Measurements from ENCODE around the gene DAPK2. TPM values are rescaled to one million over a fixed set of nuclear protein-coding genes. Genes with fewer than 3 reads are reported as not detected.

Gene DAPK2
- total RNA-seq, 1 donor from 2014 or later, result 0.52 TPM

DNA sequence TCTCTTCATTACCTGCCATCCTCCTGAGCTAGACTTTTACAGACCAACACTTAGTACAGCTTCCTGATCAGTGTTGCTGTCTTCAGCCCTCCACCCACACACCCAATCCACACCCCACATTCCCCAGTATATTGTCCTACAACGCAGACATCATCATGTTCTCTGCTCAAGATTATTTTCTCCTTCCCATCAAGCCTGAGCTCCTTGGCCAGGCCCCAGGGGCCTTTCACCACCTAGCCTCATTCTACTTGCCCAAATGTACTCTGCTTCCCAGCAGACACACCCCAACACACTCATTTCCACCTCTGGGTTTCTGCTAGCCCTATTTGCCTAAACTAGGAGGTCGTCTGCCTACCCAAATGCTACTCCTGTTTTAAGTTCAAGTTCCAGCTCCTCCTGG is 37.0 kb downstream of the DAPK2 start:
- no peaks in the 10 kb centered on the region for H3K36me3 ChIP-seq (ENCODE audit: insufficient read depth, low read length)
- no peak for FAIRE-seq
- H3K9me3 Mint-ChIP-seq (ENCODE audit: unreplicated experiment), result peaks cover 2% of the 10 kb centered on the region
- H3K27ac ChIP-seq (ENCODE audit: low read depth, low read length), result no peak overlapping the region
- DNase-seq (ENCODE audit: low read depth), result no peak
- H3K36me3 Mint-ChIP-seq (ENCODE audit: low read depth, unreplicated experiment), result no peaks in the 10 kb centered on the region
- peak overlapping the region; percentile 39 for H3K4me2 ChIP-seq (ENCODE audit: low read length)
- H2AFZ ChIP-seq (ENCODE audit: low read depth, low read length), result no peak overlapping the region
- H3K9ac ChIP-seq (ENCODE audit: low read length), result no peak overlapping the region
- H3K9me3 ChIP-seq (ENCODE audit: insufficient read depth, low read depth, low read length), result no peaks in the 10 kb centered on the region
- no peaks in the 10 kb centered on the region for H3K27me3 ChIP-seq (ENCODE audit: insufficient read depth, low read length)
- H3K4me3 ChIP-seq (ENCODE audit: insufficient read depth, low read depth, low read length), result no peak overlapping the region
- H3K79me2 ChIP-seq (ENCODE audit: insufficient read depth, low read length), result no peaks in the 10 kb centered on the region
- no peaks in the 10 kb centered on the region for H4K20me1 ChIP-seq (ENCODE audit: insufficient read depth, low read length)
- TF ChIP-seq EZH2 (IDR thresholded peaks at IDR 0.05; ENCODE audit: insufficient read depth, low read length) (no peak), CTCF (IDR thresholded peaks at IDR 0.05; ENCODE audit: insufficient read depth, low read depth, low read length) (no peak)
- peaks cover 30% of the 10 kb centered on the region for H3K27me3 Mint-ChIP-seq (ENCODE audit: low read depth, unreplicated experiment)
- H3K4me1 Mint-ChIP-seq (ENCODE audit: low read depth, unreplicated experiment), result peaks cover 25% of the 10 kb centered on the region
- peaks cover 20% of the 10 kb centered on the region for H3K4me1 ChIP-seq (ENCODE audit: insufficient read depth, low read length)
- no peak overlapping the region for H3K4me3 Mint-ChIP-seq (ENCODE audit: unreplicated experiment)
- no peak overlapping the region for H3K27ac Mint-ChIP-seq (ENCODE audit: unreplicated experiment)

GRCh38 chr15:64008177-64008576 is 38.1 kb downstream of the DAPK2 start:
- H3K36me3 ChIP-seq (ENCODE audit: insufficient read depth, low read length), result no peaks in the 10 kb centered on the region
- H3K4me2 ChIP-seq (ENCODE audit: low read length), result no peak overlapping the region
- DNase-seq (ENCODE audit: low read depth), result no peak
- H3K9ac ChIP-seq (ENCODE audit: low read length), result no peak overlapping the region
- Mint-ChIP-seq H3K9me3 (ENCODE audit: unreplicated experiment) (peaks cover 2% of the 10 kb centered on the region), H3K27me3 (ENCODE audit: low read depth, unreplicated experiment) (peaks cover 35% of the 10 kb centered on the region), H3K27ac (ENCODE audit: unreplicated experiment) (no peak overlapping the region), H3K4me3 (ENCODE audit: unreplicated experiment) (no peak overlapping the region), H3K36me3 (ENCODE audit: low read depth, unreplicated experiment) (no peaks in the 10 kb centered on the region), H3K4me1 (ENCODE audit: low read depth, unreplicated experiment) (peaks cover 25% of the 10 kb centered on the region)
- H3K79me2 ChIP-seq (ENCODE audit: insufficient read depth, low read length), result no peaks in the 10 kb centered on the region
- FAIRE-seq, result no peak
- peaks cover 20% of the 10 kb centered on the region for H3K4me1 ChIP-seq (ENCODE audit: insufficient read depth, low read length)
- H3K27ac ChIP-seq (ENCODE audit: low read depth, low read length), result no peak overlapping the region
- no peak overlapping the region for H2AFZ ChIP-seq (ENCODE audit: low read depth, low read length)
- H4K20me1 ChIP-seq (ENCODE audit: insufficient read depth, low read length), result no peaks in the 10 kb centered on the region
- H3K27me3 ChIP-seq (ENCODE audit: insufficient read depth, low read length), result peaks cover 2% of the 10 kb centered on the region
- H3K9me3 ChIP-seq (ENCODE audit: insufficient read depth, low read depth, low read length), result no peaks in the 10 kb centered on the region
- no peak overlapping the region for H3K4me3 ChIP-seq (ENCODE audit: insufficient read depth, low read depth, low read length)
- TF ChIP-seq EZH2 (IDR thresholded peaks at IDR 0.05; ENCODE audit: insufficient read depth, low read length) (no peak), CTCF (IDR thresholded peaks at IDR 0.05; ENCODE audit: insufficient read depth, low read depth, low read length) (no peak)

GRCh38 chr15:64006642-64007041 is 39.6 kb downstream of the DAPK2 start:
- H3K4me3 Mint-ChIP-seq (ENCODE audit: unreplicated experiment), result no peak overlapping the region
- no peak overlapping the region for H3K9ac ChIP-seq (ENCODE audit: low read length)
- peaks cover 20% of the 10 kb centered on the region for H3K4me1 Mint-ChIP-seq (ENCODE audit: low read depth, unreplicated experiment)
- no peak overlapping the region for H3K4me3 ChIP-seq (ENCODE audit: insufficient read depth, low read depth, low read length)
- no peak overlapping the region for H3K4me2 ChIP-seq (ENCODE audit: low read length)
- no peak for DNase-seq (ENCODE audit: low read depth)
- no peaks in the 10 kb centered on the region for H3K9me3 ChIP-seq (ENCODE audit: insufficient read depth, low read depth, low read length)
- H3K27ac ChIP-seq (ENCODE audit: low read depth, low read length), result no peak overlapping the region
- no peak for TF ChIP-seq CTCF (IDR thresholded peaks at IDR 0.05; ENCODE audit: insufficient read depth, low read depth, low read length)
- TF ChIP-seq EZH2 (IDR thresholded peaks at IDR 0.05; ENCODE audit: insufficient read depth, low read length), result no peak
- H3K27me3 ChIP-seq (ENCODE audit: insufficient read depth, low read length), result peaks cover 3% of the 10 kb centered on the region
- no peaks in the 10 kb centered on the region for H3K79me2 ChIP-seq (ENCODE audit: insufficient read depth, low read length)
- no peak overlapping the region for H3K27ac Mint-ChIP-seq (ENCODE audit: unreplicated experiment)
- H3K4me1 ChIP-seq (ENCODE audit: insufficient read depth, low read length), result peaks cover 20% of the 10 kb centered on the region
- peaks cover 2% of the 10 kb centered on the region for H3K9me3 Mint-ChIP-seq (ENCODE audit: unreplicated experiment)
- H3K36me3 ChIP-seq (ENCODE audit: insufficient read depth, low read length), result no peaks in the 10 kb centered on the region
- H4K20me1 ChIP-seq (ENCODE audit: insufficient read depth, low read length), result no peaks in the 10 kb centered on the region
- peaks cover 34% of the 10 kb centered on the region for H3K27me3 Mint-ChIP-seq (ENCODE audit: low read depth, unreplicated experiment)
- no peak overlapping the region for H2AFZ ChIP-seq (ENCODE audit: low read depth, low read length)
- no peak for FAIRE-seq
- H3K36me3 Mint-ChIP-seq (ENCODE audit: low read depth, unreplicated experiment), result no peaks in the 10 kb centered on the region
